Astrocyte (in vitro differentiated cells and primary cell): Measurements from ENCODE around the gene SLC7A10. TPM values are rescaled to one million over a fixed set of nuclear protein-coding genes. Genes with fewer than 3 reads are reported as not detected.

Experiments
- DNase-seq: peaks from one replicate; pipeline ENCODE4 v3.0.0-alpha.2; 2010; ENCODE audit warnings: low read depth
- FAIRE-seq: peaks from 2 replicates; lab custom pipeline; 2011; peaks lifted over from hg19 to GRCh38; lab: Jason Lieb, UNC
- H2AFZ ChIP-seq: 2 replicates; pipeline ENCODE4 v1.6.0; 2012; ENCODE audit warnings: low read depth, low read length, inconsistent platforms
- H3K27ac ChIP-seq: 2 replicates; pipeline ENCODE4 v1.5.1; 2011; ENCODE audit warnings: low read depth, low read length, inconsistent platforms
- H3K27me3 ChIP-seq: 2 replicates; pipeline ENCODE4 v1.6.0; 2011; ENCODE audit warnings: low read length, inconsistent platforms; ENCODE audit not compliant: insufficient read depth
- H3K36me3 ChIP-seq: 2 replicates; pipeline ENCODE4 v1.5.1; 2011; ENCODE audit warnings: low read length, inconsistent platforms; ENCODE audit not compliant: insufficient read depth
- H3K4me1 ChIP-seq: 2 replicates; pipeline ENCODE4 v1.5.1; 2011; ENCODE audit warnings: low read length, inconsistent platforms; ENCODE audit not compliant: insufficient read depth
- H3K4me2 ChIP-seq: 2 replicates; pipeline ENCODE4 v1.6.0; 2012; ENCODE audit warnings: low read length, inconsistent platforms
- H3K4me3 ChIP-seq: 2 replicates; pipeline ENCODE4 v1.5.1; 2011; ENCODE audit warnings: low read depth, mild to moderate bottlenecking, low read length, inconsistent platforms; ENCODE audit not compliant: insufficient read depth
- H3K79me2 ChIP-seq: 2 replicates; pipeline ENCODE4 v1.6.0; 2012; ENCODE audit warnings: mild to moderate bottlenecking, low read length, inconsistent platforms; ENCODE audit not compliant: insufficient read depth
- H3K9ac ChIP-seq: 2 replicates; pipeline ENCODE4 v1.6.0; 2012; ENCODE audit warnings: mild to moderate bottlenecking, low read length, inconsistent platforms
- H3K9me3 ChIP-seq: 2 replicates; pipeline ENCODE4 v1.5.1; 2012; ENCODE audit warnings: low read depth, mild to moderate bottlenecking, low read length, inconsistent platforms; ENCODE audit not compliant: insufficient read depth
- H4K20me1 ChIP-seq: 2 replicates; pipeline ENCODE4 v1.6.0; 2012; ENCODE audit warnings: low read length, inconsistent platforms; ENCODE audit not compliant: insufficient read depth
- H3K27ac Mint-ChIP-seq: one replicate; pipeline ENCODE4 v1.8.0; 2021; ENCODE audit warnings: mild to moderate bottlenecking, mixed read lengths; ENCODE audit not compliant: unreplicated experiment
- H3K27me3 Mint-ChIP-seq: one replicate; pipeline ENCODE4 v1.8.0; 2021; ENCODE audit warnings: low read depth, mixed read lengths; ENCODE audit not compliant: unreplicated experiment
- H3K36me3 Mint-ChIP-seq: one replicate; pipeline ENCODE4 v1.8.0; 2021; ENCODE audit warnings: low read depth, mixed read lengths; ENCODE audit not compliant: unreplicated experiment
- H3K4me1 Mint-ChIP-seq: one replicate; pipeline ENCODE4 v1.8.0; 2021; ENCODE audit warnings: low read depth, mixed read lengths; ENCODE audit not compliant: unreplicated experiment
- H3K4me3 Mint-ChIP-seq: one replicate; pipeline ENCODE4 v1.8.0; 2021; ENCODE audit warnings: mild to moderate bottlenecking, moderate library complexity, mixed read lengths; ENCODE audit not compliant: unreplicated experiment
- H3K9me3 Mint-ChIP-seq: one replicate; pipeline ENCODE4 v1.8.0; 2021; ENCODE audit warnings: mild to moderate bottlenecking, mixed read lengths; ENCODE audit not compliant: unreplicated experiment
- CTCF ChIP-seq: IDR thresholded peaks from 2 replicates; pipeline ENCODE4 v1.5.1; 2011; ENCODE audit warnings: low read depth, mild to moderate bottlenecking, inconsistent platforms, low read length, moderate library complexity; ENCODE audit not compliant: insufficient read depth
- EZH2 ChIP-seq: IDR thresholded peaks from 2 replicates; pipeline ENCODE4 v1.6.1; 2012; ENCODE audit warnings: mild to moderate bottlenecking, low read length, inconsistent platforms; ENCODE audit not compliant: insufficient read depth
- total RNA-seq: library from RNA; stranded (reverse); gene quantifications from 2 replicates; pipeline ENCODE4 v1.2.1, GENCODE V29; 2021

The SLC7A10 gene
- total RNA-seq, 1 donor from 2014 or later = 0.61 TPM

DNA sequence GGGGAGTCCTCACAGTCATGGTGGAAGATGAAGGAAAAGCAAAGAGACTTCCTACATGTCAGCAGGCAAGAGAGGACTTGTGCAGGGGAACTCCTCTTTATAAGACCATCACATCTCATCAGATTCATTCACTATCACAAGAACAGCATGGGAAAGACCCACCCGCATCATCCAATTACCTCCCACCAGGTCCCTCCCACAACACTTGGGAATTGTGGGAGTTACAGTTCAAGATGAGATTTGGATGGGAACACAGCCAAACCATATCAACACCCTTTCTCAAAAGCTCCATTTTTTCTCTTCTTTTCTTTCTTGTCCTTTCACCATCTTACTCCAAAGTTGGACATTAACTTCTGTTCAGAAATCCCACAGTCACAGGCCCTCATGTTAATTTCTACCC is 36.2 kb downstream of the SLC7A10 start:
- Histone ChIP-seq H3K4me2 (no peak overlapping the region), H3K79me2 (no peaks in the 10 kb centered on the region), H3K27ac (no peak overlapping the region), H3K9ac (no peak overlapping the region), H4K20me1 (no peaks in the 10 kb centered on the region), H3K36me3 (no peaks in the 10 kb centered on the region), H3K9me3 (no peaks in the 10 kb centered on the region), H3K4me1 (no peaks in the 10 kb centered on the region), H3K4me3 (no peak overlapping the region), H3K27me3 (peaks cover 4% of the 10 kb centered on the region), H2AFZ (no peak overlapping the region)
- Mint-ChIP-seq H3K9me3 (peaks cover 4% of the 10 kb centered on the region), H3K4me1 (no peaks in the 10 kb centered on the region), H3K36me3 (peaks cover 3% of the 10 kb centered on the region), H3K27me3 (peaks cover 42% of the 10 kb centered on the region), H3K4me3 (no peak overlapping the region), H3K27ac (no peak overlapping the region)
- no peak for DNase-seq
- no peak for TF ChIP-seq EZH2
- no peak for TF ChIP-seq CTCF
- no peak for FAIRE-seq

DNA sequence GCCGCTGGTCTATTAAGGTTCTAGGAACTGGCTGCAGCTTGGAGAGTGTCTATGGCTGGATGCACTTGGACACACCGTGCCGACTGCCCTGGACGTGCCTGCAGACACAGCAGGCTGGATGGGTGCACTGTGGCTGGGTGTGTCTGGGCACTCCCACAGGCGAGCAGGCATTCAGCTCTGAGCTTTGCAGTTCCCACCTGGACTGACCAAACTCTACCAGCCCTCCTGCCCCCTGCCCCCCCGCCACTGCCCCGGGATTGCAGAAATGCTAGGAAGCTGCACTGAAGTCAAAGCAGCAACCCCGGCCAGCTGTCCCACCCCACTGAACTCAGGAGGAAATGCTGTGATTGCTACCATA is 38.5 kb downstream of the SLC7A10 start:
- Mint-ChIP-seq H3K9me3 (peaks cover 4% of the 10 kb centered on the region), H3K27me3 (peaks cover 36% of the 10 kb centered on the region), H3K27ac (no peak overlapping the region), H3K4me3 (no peak overlapping the region), H3K36me3 (peaks cover 3% of the 10 kb centered on the region), H3K4me1 (no peaks in the 10 kb centered on the region)
- no peak overlapping the region for H3K9ac ChIP-seq
- no peak overlapping the region for H3K27ac ChIP-seq
- no peaks in the 10 kb centered on the region for H3K79me2 ChIP-seq
- DNase-seq (no peak), FAIRE-seq (no peak)
- no peaks in the 10 kb centered on the region for H3K27me3 ChIP-seq
- H3K36me3 ChIP-seq = no peaks in the 10 kb centered on the region
- no peaks in the 10 kb centered on the region for H4K20me1 ChIP-seq
- no peak overlapping the region for H3K4me2 ChIP-seq
- no peak for TF ChIP-seq EZH2
- H2AFZ ChIP-seq = no peak overlapping the region
- H3K4me3 ChIP-seq = no peak overlapping the region
- no peaks in the 10 kb centered on the region for H3K4me1 ChIP-seq
- no peaks in the 10 kb centered on the region for H3K9me3 ChIP-seq

GRCh38 chr19:33186431-33187182 is 39.0 kb downstream of the SLC7A10 start:
- H3K4me1 Mint-ChIP-seq = no peaks in the 10 kb centered on the region
- no peak overlapping the region for H3K27ac ChIP-seq
- H3K36me3 ChIP-seq = no peaks in the 10 kb centered on the region
- FAIRE-seq = no peak
- no peak overlapping the region for H2AFZ ChIP-seq
- DNase-seq = no peak
- no peak overlapping the region for H3K4me3 ChIP-seq
- no peaks in the 10 kb centered on the region for H3K27me3 ChIP-seq
- no peaks in the 10 kb centered on the region for H3K4me1 ChIP-seq
- peaks cover 4% of the 10 kb centered on the region for H3K9me3 Mint-ChIP-seq
- no peaks in the 10 kb centered on the region for H4K20me1 ChIP-seq
- TF ChIP-seq EZH2 (no peak), CTCF (no peak)
- H3K9ac ChIP-seq = no peak overlapping the region
- peaks cover 34% of the 10 kb centered on the region for H3K27me3 Mint-ChIP-seq
- H3K4me2 ChIP-seq = no peak overlapping the region
- peaks cover 3% of the 10 kb centered on the region for H3K36me3 Mint-ChIP-seq
- H3K27ac Mint-ChIP-seq = no peak overlapping the region
- H3K79me2 ChIP-seq = no peaks in the 10 kb centered on the region
- H3K4me3 Mint-ChIP-seq = no peak overlapping the region
- H3K9me3 ChIP-seq = no peaks in the 10 kb centered on the region
